Kidney (tissue), 14 donors: Measurements from ENCODE around the gene GPER1. TPM values are rescaled to one million over a fixed set of nuclear protein-coding genes. Genes with fewer than 3 reads are reported as not detected.

Experiments
- DNase-seq, 5 donors: peaks; one replicate each; pipeline ENCODE4 v3.0.0-alpha.2; 2013 to 2020
- FAIRE-seq: peaks from 2 replicates; lab custom pipeline; 2012; peaks lifted over from hg19 to GRCh38; lab: Jason Lieb, UNC
- H3K27ac ChIP-seq, 2 donors: one replicate each; pipeline ENCODE4 v1.7.0; 2013; ENCODE audit warnings: low read depth in 2 of 2, low read length in 2 of 2, inconsistent platforms in 1 of 2
- H3K27me3 ChIP-seq: one replicate; pipeline ENCODE4 v1.7.1; 2013; ENCODE audit warnings: low read length, inconsistent platforms; ENCODE audit not compliant: control insufficient read depth, insufficient read depth
- H3K36me3 ChIP-seq, 3 donors: one replicate each; pipeline versions ENCODE4 v1.7.0 to v1.7.1; 2013; ENCODE audit warnings: low read length in 3 of 3, control low read depth in 1 of 3, inconsistent platforms in 1 of 3; ENCODE audit not compliant: insufficient read depth in 3 of 3, control insufficient read depth in 2 of 3
- H3K4me1 ChIP-seq, 3 donors: one replicate each; pipeline versions ENCODE4 v1.7.0 to v1.7.1; 2013; ENCODE audit warnings: low read length in 3 of 3, inconsistent platforms in 1 of 3, low read depth in 1 of 3; ENCODE audit not compliant: control insufficient read depth in 2 of 3, insufficient read depth in 2 of 3
- H3K4me3 ChIP-seq, 3 donors: one replicate each; pipeline versions ENCODE4 v1.7.0 to v1.8.1; 2013; ENCODE audit warnings: low read length in 3 of 3, control low read depth in 1 of 3, inconsistent platforms in 1 of 3
- H3K9ac ChIP-seq, 3 donors: one replicate each; pipeline versions ENCODE4 v1.7.0 to v1.7.1; 2013; ENCODE audit warnings: low read length in 3 of 3, control low read depth in 1 of 3, inconsistent platforms in 1 of 3
- H3K9me3 ChIP-seq, 3 donors: one replicate each; pipeline versions ENCODE4 v1.7.0 to v1.7.1; 2013; ENCODE audit warnings: low read length in 3 of 3, control low read depth in 1 of 3, inconsistent platforms in 1 of 3; ENCODE audit not compliant: control insufficient read depth in 2 of 3, insufficient read depth in 1 of 3
- intact Hi-C: fragments of 100-400 bp; cut with DNase I; formaldehyde crosslinking; loops from one replicate; pipeline ENCODE4 v1.11.1; 2022
- polyA plus RNA-seq: library from polyadenylated mRNA; stranded (reverse); fragments of 350-450 nt; fragmentation: Illumina TruSeq; extraction: RNeasy Lipid Tissue Mini Kit (QIAGEN cat#74804); gene quantifications from one replicate; pipeline ENCODE4 v1.2.3, GENCODE V29; 2014; ENCODE audit warnings: low read depth, low replicate concordance; ENCODE audit not compliant: insufficient read depth
- total RNA-seq: library from RNA; stranded (reverse); fragmentation: NEBNext Ultra II Directional; extraction: Animal tissue kit (Norgen Biotek cat#: 25700); gene quantifications from one replicate; pipeline ENCODE4 v1.2.1, GENCODE V29; 2021
- TF ChIP-seq, protein P1 (sequence below): IDR thresholded peaks from 3 replicates; pipeline ENCODE4 v1.5.1; 2012; ENCODE audit warnings: mild to moderate bottlenecking, moderate library complexity, borderline replicate concordance; ENCODE audit not compliant: insufficient read depth; ENCODE audit errors: extremely low read depth
- donor health status: control.
- donor health status: control.
- donor health status: control.
- donor health status: control.
- donor health status: control.
- donor health status: DM: yes; HTN: yes; CAD: no.
- donor health status: Normal renal cell carcinoma (clear cell type).

GPER1 gene
- total and polyA plus RNA-seq, 2 donors from 2014 or later = 4.8 to 5.2 TPM

DNA sequence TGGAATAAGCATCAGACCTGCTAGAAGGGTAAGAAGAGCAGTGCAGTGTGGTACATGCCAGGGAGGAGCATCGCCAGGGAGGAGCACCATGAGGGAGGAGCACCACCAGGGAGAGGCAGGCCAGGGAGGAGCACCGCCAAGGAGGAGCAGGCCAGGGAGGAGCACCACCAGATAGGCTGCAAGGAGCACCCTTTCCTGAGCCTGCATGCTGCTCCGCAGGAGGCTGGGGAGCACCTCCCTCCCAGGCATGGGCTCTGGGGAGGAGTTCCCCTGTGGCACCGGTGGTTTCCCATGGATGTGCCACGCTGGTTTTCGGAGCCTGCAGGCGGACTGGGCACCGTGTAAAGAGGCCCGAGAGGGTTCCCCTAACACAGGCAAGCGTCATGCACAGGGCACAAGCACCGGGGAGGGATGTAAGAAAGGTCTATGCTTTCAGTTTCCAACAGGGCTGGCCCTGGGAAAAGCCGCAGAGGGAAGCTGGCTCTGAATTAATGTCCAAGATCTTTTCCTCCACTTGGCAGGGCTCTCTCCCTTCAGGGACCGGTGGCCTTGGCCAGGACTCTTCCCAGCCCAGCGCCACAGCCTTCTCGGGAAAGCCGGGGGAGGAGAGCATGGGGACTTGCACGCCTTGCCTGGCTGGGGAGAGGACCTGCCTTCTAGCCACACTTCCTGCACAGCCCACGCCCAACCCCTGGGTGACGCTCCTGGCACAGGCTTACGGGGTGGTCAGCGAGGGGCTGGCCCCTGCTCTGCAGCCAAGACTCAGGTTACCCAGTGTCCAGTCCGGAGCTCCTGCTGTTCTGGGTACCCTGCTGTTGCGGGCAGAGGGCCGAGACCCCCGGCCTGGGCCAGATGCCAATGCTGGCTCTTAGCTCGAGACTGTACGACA lies 11.5 kb upstream of the GPER1 start:
- Histone ChIP-seq H3K36me3 (no peaks in the 10 kb centered on the region), H3K9ac (no peak overlapping the region), H3K4me1 (peaks cover 0 to 14% (median 0%) of the 10 kb centered on the region in 3 donors), H3K27me3 (no peaks in the 10 kb centered on the region), H3K9me3 (no peaks in the 10 kb centered on the region), H3K27ac (no peak overlapping the region), H3K4me3 (no peak overlapping the region)
- intact Hi-C loops = no loop called here
- no peak for FAIRE-seq
- peak in 1 of 5 donors; percentile 77 for DNase-seq
- TF ChIP-seq, protein P1, sequence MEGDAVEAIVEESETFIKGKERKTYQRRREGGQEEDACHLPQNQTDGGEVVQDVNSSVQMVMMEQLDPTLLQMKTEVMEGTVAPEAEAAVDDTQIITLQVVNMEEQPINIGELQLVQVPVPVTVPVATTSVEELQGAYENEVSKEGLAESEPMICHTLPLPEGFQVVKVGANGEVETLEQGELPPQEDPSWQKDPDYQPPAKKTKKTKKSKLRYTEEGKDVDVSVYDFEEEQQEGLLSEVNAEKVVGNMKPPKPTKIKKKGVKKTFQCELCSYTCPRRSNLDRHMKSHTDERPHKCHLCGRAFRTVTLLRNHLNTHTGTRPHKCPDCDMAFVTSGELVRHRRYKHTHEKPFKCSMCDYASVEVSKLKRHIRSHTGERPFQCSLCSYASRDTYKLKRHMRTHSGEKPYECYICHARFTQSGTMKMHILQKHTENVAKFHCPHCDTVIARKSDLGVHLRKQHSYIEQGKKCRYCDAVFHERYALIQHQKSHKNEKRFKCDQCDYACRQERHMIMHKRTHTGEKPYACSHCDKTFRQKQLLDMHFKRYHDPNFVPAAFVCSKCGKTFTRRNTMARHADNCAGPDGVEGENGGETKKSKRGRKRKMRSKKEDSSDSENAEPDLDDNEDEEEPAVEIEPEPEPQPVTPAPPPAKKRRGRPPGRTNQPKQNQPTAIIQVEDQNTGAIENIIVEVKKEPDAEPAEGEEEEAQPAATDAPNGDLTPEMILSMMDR = no peak

DNA sequence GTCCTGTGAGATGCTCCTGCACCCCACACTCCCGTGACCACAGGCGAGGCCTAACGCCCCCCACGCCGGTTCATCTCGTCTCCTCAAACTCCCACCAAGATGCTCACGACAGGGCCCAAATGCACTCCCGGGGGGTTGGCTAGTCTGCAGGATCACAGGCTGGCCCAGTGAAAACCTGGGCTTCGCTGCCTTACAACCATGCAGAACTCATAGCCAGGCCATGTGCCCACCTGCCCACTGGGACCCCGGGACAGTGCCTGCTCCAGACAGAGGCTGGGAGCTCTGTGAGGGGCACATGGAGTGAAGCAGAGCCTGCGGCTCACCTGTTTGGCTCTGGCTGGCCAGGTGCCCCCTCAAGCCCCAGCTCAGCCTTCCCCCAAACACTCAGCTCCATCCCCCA lies 9.4 kb upstream of the GPER1 start:
- Histone ChIP-seq H3K9ac (no peak overlapping the region), H3K4me3 (no peak overlapping the region), H3K4me1 (peaks cover 0 to 12% (median 0%) of the 10 kb centered on the region in 3 donors), H3K9me3 (no peaks in the 10 kb centered on the region), H3K27ac (no peak overlapping the region), H3K27me3 (no peaks in the 10 kb centered on the region), H3K36me3 (no peaks in the 10 kb centered on the region)
- FAIRE-seq = no peak
- peak in 1 of 5 donors; percentile 65 for DNase-seq
- intact Hi-C loops = no loop called here
- TF ChIP-seq, protein P1 = no peak

DNA sequence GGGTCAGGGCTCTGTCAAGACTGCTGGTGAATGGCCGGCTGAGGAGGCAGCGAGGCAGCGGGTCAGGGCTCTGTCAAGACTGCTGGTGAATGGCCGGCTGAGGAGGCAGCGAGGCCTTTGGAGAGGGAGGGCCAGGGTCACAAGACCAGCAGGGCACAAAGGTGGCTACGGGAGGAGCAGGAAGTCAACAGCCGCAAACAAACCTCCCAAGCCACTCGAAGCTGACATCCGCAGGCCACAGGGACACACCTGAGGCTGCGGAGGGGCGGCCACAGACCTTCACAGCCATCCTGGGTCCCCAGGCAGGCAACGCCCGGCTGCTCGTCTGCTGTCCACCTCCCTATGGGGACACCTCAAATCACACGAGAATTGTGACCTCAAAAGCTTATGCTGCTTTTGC lies 8.9 kb upstream of the GPER1 start:
- TF ChIP-seq, protein P1 = no peak
- no peaks in the 10 kb centered on the region for H3K36me3 ChIP-seq
- FAIRE-seq (no peak), DNase-seq (no peak)
- no peak overlapping the region for H3K4me3 ChIP-seq
- no peak overlapping the region for H3K9ac ChIP-seq
- H3K9me3 ChIP-seq = no peaks in the 10 kb centered on the region
- no peaks in the 10 kb centered on the region for H3K27me3 ChIP-seq
- no peak overlapping the region for H3K27ac ChIP-seq
- H3K4me1 ChIP-seq = peaks cover 0 to 12% (median 0%) of the 10 kb centered on the region in 3 donors
- intact Hi-C loops = no loop called here
